OCI-LY7 (cell line): Measurements from ENCODE around the gene SMG6. TPM values are rescaled to one million over a fixed set of nuclear protein-coding genes. Genes with fewer than 3 reads are reported as not detected.

Experiments
- BruUV-seq: library from RNA; stranded (reverse); fragments of 400-500 nt; replicated peaks from 2 replicates; lab custom pipeline; 2021; lab: Mats Ljungman, UMichigan
- CTCF ChIA-PET: fragments of 300-600 bp; sonication (Branson Sonifier 250); formaldehyde crosslinking; loops from one replicate; lab custom pipeline; 2022; ENCODE audit warnings: antibody characterized with exemption; ENCODE audit not compliant: unreplicated experiment; lab: Charles Lee
- POLR2A ChIA-PET: fragments of 300-600 bp; sonication (Branson Sonifier 250); formaldehyde crosslinking; loops from one replicate; lab custom pipeline; 2022; ENCODE audit warnings: antibody characterized with exemption; lab: Charles Lee
- DNase-seq: peaks from one replicate; pipeline ENCODE4 v3.0.0-alpha.2; 2015; ENCODE audit warnings: low spot score
- H2AFZ ChIP-seq: fragments of 200-600 bp; sonication (generic), shearing (Covaris generic); 2 replicates; pipeline ENCODE4 v1.6.1; 2014; ENCODE audit warnings: mild to moderate bottlenecking, antibody characterized with exemption, low read length, moderate library complexity
- H3K27ac ChIP-seq: fragments of 200-600 bp; sonication (generic); 2 replicates; pipeline ENCODE4 v1.5.1; 2014; ENCODE audit warnings: mixed run types, low read depth, mild to moderate bottlenecking, moderate library complexity, low read length, inconsistent platforms; ENCODE audit not compliant: poor library complexity, severe bottlenecking
- H3K36me3 ChIP-seq: fragments of 200-600 bp; sonication (generic); 2 replicates; pipeline ENCODE4 v1.6.1; 2014; ENCODE audit warnings: mild to moderate bottlenecking, antibody characterized with exemption, low read length, moderate library complexity, mixed read lengths; ENCODE audit not compliant: insufficient read depth
- H3K4me1 ChIP-seq: fragments of 200-600 bp; sonication (generic); 2 replicates; pipeline ENCODE4 v1.5.1; 2014; ENCODE audit warnings: mild to moderate bottlenecking, low read length; ENCODE audit not compliant: insufficient read depth, poor library complexity, severe bottlenecking
- H3K4me2 ChIP-seq: fragments of 200-600 bp; sonication (generic); 2 replicates; pipeline ENCODE4 v1.6.1; 2014; ENCODE audit warnings: mild to moderate bottlenecking, low read length
- H3K4me3 ChIP-seq: fragments of 200-600 bp; sonication (generic); 2 replicates; pipeline ENCODE4 v1.5.1; 2014; ENCODE audit warnings: mild to moderate bottlenecking, low read depth, low read length; ENCODE audit not compliant: poor library complexity, severe bottlenecking
- H3K79me2 ChIP-seq: fragments of 200-600 bp; sonication (generic); 2 replicates; pipeline ENCODE4 v1.6.1; 2016; ENCODE audit warnings: low read depth, mild to moderate bottlenecking, low read length, moderate library complexity, mixed read lengths; ENCODE audit not compliant: insufficient read depth
- H3K9me2 ChIP-seq: fragments of 200-600 bp; sonication (generic); 2 replicates; pipeline ENCODE4 v1.6.1; 2016; ENCODE audit warnings: mild to moderate bottlenecking, low read length, mixed read lengths; ENCODE audit not compliant: insufficient read depth
- H3K9me3 ChIP-seq: fragments of 200-600 bp; sonication (generic); 2 replicates; pipeline ENCODE4 v1.6.1; 2014; ENCODE audit warnings: mild to moderate bottlenecking, mixed run types, low read length, mixed read lengths
- H4K20me1 ChIP-seq: fragments of 200-600 bp; sonication (generic); 2 replicates; pipeline ENCODE4 v1.6.1; 2014; ENCODE audit warnings: mild to moderate bottlenecking, antibody characterized with exemption, low read length, moderate library complexity, mixed read lengths; ENCODE audit not compliant: insufficient read depth
- EZH2phosphoT487 ChIP-seq: fragments of 200-600 bp; sonication (generic); IDR thresholded peaks from 2 replicates; pipeline ENCODE4 v1.6.1; 2018; ENCODE audit warnings: low read depth, borderline replicate concordance, mild to moderate bottlenecking, mixed run types, antibody characterized with exemption, low read length, moderate library complexity, mixed read lengths
- intact Hi-C: fragments of 100-400 bp; cut with micrococcal nuclease; formaldehyde crosslinking; loops from one replicate; pipeline ENCODE4 v1.10.0; 2022; ENCODE audit not compliant: unreplicated experiment
- total RNA-seq, 2 experiments: library from RNA; depleted of rRNA in 1 of 2; stranded (reverse); fragments of >200 nt in 1 of 2; shearing (Covaris generic) in 1 of 2; gene quantifications; 2 replicates each; pipeline ENCODE4 v1.2.3, GENCODE V29; 2014 to 2022
- TF ChIP-seq, protein P1 (sequence below): fragments of 200-600 bp; sonication (generic); conservative IDR thresholded peaks from 2 replicates; pipeline ENCODE4 v1.5.1; 2014; ENCODE audit warnings: mild to moderate bottlenecking, antibody characterized with exemption, low read length, moderate library complexity, mixed read lengths

Gene SMG6
- total RNA-seq, 2 experiments from 2014 or later = 12.5 to 17.8 TPM

- no peaks in the 10 kb centered on the region for H3K9me2 ChIP-seq
- peaks cover 8% of the 10 kb centered on the region; the same call in 1 of the 2 replicates for H3K36me3 ChIP-seq
- H3K79me2 ChIP-seq = no peaks in the 10 kb centered on the region
- H4K20me1 ChIP-seq = no peaks in the 10 kb centered on the region
- POLR2A ChIA-PET = no interaction called here
- no peak overlapping the region for H3K4me3 ChIP-seq
- H3K4me1 ChIP-seq = peaks cover 33% of the 10 kb centered on the region
- BruUV-seq = no TSS peak
- H3K27ac ChIP-seq = no peak overlapping the region
- H2AFZ ChIP-seq = no peak overlapping the region
- intact Hi-C loops = no loop called here
- TF ChIP-seq, protein P1, sequence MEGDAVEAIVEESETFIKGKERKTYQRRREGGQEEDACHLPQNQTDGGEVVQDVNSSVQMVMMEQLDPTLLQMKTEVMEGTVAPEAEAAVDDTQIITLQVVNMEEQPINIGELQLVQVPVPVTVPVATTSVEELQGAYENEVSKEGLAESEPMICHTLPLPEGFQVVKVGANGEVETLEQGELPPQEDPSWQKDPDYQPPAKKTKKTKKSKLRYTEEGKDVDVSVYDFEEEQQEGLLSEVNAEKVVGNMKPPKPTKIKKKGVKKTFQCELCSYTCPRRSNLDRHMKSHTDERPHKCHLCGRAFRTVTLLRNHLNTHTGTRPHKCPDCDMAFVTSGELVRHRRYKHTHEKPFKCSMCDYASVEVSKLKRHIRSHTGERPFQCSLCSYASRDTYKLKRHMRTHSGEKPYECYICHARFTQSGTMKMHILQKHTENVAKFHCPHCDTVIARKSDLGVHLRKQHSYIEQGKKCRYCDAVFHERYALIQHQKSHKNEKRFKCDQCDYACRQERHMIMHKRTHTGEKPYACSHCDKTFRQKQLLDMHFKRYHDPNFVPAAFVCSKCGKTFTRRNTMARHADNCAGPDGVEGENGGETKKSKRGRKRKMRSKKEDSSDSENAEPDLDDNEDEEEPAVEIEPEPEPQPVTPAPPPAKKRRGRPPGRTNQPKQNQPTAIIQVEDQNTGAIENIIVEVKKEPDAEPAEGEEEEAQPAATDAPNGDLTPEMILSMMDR = no peak
- TF ChIP-seq EZH2phosphoT487 = no peak
- CTCF ChIA-PET = no interaction called here
- H3K9me3 ChIP-seq = no peaks in the 10 kb centered on the region
- no peak for DNase-seq
- no peak overlapping the region for H3K4me2 ChIP-seq
Measured at GRCh38 chr17:2084036-2084765, 219.4 kb downstream of the SMG6 start.

GRCh38 chr17:2083613-2084035 is 220.0 kb downstream of the SMG6 start:
- no peak overlapping the region for H3K4me2 ChIP-seq

More at GRCh38 chr17:2083613-2084035, 220.0 kb downstream of the SMG6 start:
- no TSS peak for BruUV-seq
- intact Hi-C loops = no loop called here
- Histone ChIP-seq H3K4me3 (no peak overlapping the region), H3K9me3 (no peaks in the 10 kb centered on the region), H3K9me2 (no peaks in the 10 kb centered on the region), H3K79me2 (no peaks in the 10 kb centered on the region), H4K20me1 (no peaks in the 10 kb centered on the region), H3K36me3 (peaks cover 8% of the 10 kb centered on the region; the same call in 1 of the 2 replicates), H2AFZ (no peak overlapping the region), H3K27ac (no peak overlapping the region), H3K4me1 (peaks cover 27% of the 10 kb centered on the region)
- ChIA-PET POLR2A (no interaction called here), CTCF (no interaction called here)
- TF ChIP-seq, protein P1 = no peak
- TF ChIP-seq EZH2phosphoT487 = no peak
- DNase-seq = no peak
